Heart left ventricle (tissue), 16 donors: ENCODE data around the gene FOXK2. TPM values are rescaled to one million over a fixed set of nuclear protein-coding genes. Genes with fewer than 3 reads are reported as not detected.
"Not testable (repeated sequence)": the region's sequence is repeated elsewhere in the genome, so short reads cannot be mapped to it uniquely, and the experiment has no call there.

Source experiments
- ATAC-seq, 4 donors: fragments of 200-7000 bp; cut with Tn5 transposase; one replicate each; pipeline ENCODE4 v1.9.1; 2020 to 2022; ENCODE audit warnings: moderate library complexity in 4 of 4, mild to moderate bottlenecking in 3 of 4, moderate number of reproducible peaks in 1 of 4
- DNase-seq, 5 donors: peaks; one replicate each; pipeline ENCODE4 v3.0.0-alpha.2; 2020
- H3K27ac ChIP-seq, 12 donors: fragments of 200-600 bp; sonication (generic) in 4 of 12; one replicate each; pipeline versions ENCODE4 v1.5.0 to v1.8.0; 2016 to 2022; ENCODE audit warnings: mild to moderate bottlenecking in 2 of 12
- H3K27me3 ChIP-seq, 9 donors: fragments of 200-600 bp; sonication (generic) in 2 of 9; one replicate each; pipeline versions ENCODE4 v1.5.1 to v1.8.0; 2016 to 2022; ENCODE audit warnings: mild to moderate bottlenecking in 3 of 9
- H3K36me3 ChIP-seq, 9 donors: fragments of 200-600 bp; sonication (generic) in 2 of 9; one replicate each; pipeline versions ENCODE4 v1.5.0 to v1.8.0; 2018 to 2022; ENCODE audit warnings: mild to moderate bottlenecking in 2 of 9
- H3K4me1 ChIP-seq, 12 donors: fragments of 200-600 bp; sonication (generic) in 4 of 12; one replicate each; pipeline versions ENCODE4 v1.5.0 to v1.8.0; 2016 to 2022; ENCODE audit warnings: mild to moderate bottlenecking in 3 of 12
- H3K4me3 ChIP-seq, 12 donors: fragments of 200-600 bp; sonication (generic) in 4 of 12; one replicate each; pipeline versions ENCODE4 v1.5.0 to v1.8.0; 2017 to 2022; ENCODE audit warnings: mild to moderate bottlenecking in 9 of 12, moderate library complexity in 4 of 12
- H3K9me3 ChIP-seq, 12 donors: fragments of 200-600 bp; sonication (generic) in 4 of 12; one replicate each; pipeline versions ENCODE4 v1.5.0 to v1.8.0; 2016 to 2022; ENCODE audit warnings: mild to moderate bottlenecking in 1 of 12
- CTCF ChIP-seq, 12 donors: fragments of 200-600 bp; sonication (generic) in 4 of 12; IDR thresholded peaks; one replicate each; pipeline versions ENCODE4 v1.5.0 to v1.8.0; 2018 to 2022; ENCODE audit warnings: antibody characterized with exemption in 12 of 12, mild to moderate bottlenecking in 5 of 12
- POLR2A ChIP-seq, 2 donors: fragments of 450-650 bp; IDR thresholded peaks; one replicate each; pipeline ENCODE4 v1.6.1; 2017; ENCODE audit warnings: antibody characterized with exemption in 2 of 2, mild to moderate bottlenecking in 2 of 2, moderate library complexity in 2 of 2
- WGBS, 4 donors: extraction: QIAGEN DNeasy Blood & Tissue Kit in 2 of 4; methylation state at CpG; one replicate each; pipeline versions ENCODE4 v1.1.5 to v1.1.7; 2013 to 2018; 5-methylcytosine and 5-hydroxymethylcytosine counted together
- intact Hi-C, 10 donors: fragments of 100-400 bp; cut with DNase I; formaldehyde crosslinking; loops; one replicate each; pipeline versions ENCODE4 v1.11.1 to v1.14.2; 2022
- polyA plus RNA-seq, 2 donors: library from polyadenylated mRNA; stranded (reverse); fragments of 200-250 nt; gene quantifications; one replicate each; pipeline ENCODE4 v1.2.3, GENCODE V29; 2013
- total RNA-seq, 9 donors: library from RNA; depleted of rRNA in 2 of 9; stranded (reverse); fragments of >200 nt in 2 of 9; fragmentation: NEBNext Ultra II Directional in 3 of 9; extraction: Animal tissue kit (Norgen Biotek cat#: 25700) in 3 of 9; gene quantifications; one replicate each; pipeline versions ENCODE4 v1.1.0 to v1.2.4, GENCODE V29; 2016 to 2023
- donor health status: ischemic (EF 13 %, LVEDD 7.1; RV severe dilation, severe dysfunction).
- donor health status: healthy with polysubstance abuse.
- donor health status: DM: no; HTN: yes; CAD: no.
- donor health status: DM: no; HTN: no; CAD: no.
- donor health status: ischemic (EF 25% LVEDD 6.9; RV normal size, moderate dysfunction).
- donor health status: ischemic (EF 25% LVEDD 5.7; RV mildly dilated, moderate dysfunction).
- donor health status: healthy.
- donor health status: DM: yes; HTN: yes; CAD: no.
- donor health status: ischemic (EF 35%, LVEDD 5.7; RV mildly dilated, moderate dysfunction).
- donor health status: nonischemic (EF 11% LVEDD 7.7; RV severe dilation, severe dysfunction).
- donor health status: DM: yes; HTN: yes; CAD: no.
- donor health status: PGD.
- donor health status: ischemic (EF 29% LVEDD 5.4; RV normal size, mild dysfunction).
- donor health status: nonischemic (EF 23%, LVEDD 6.1; RV moderate dilation, normal function).

FOXK2 gene
- total and polyA plus RNA-seq, 11 donors: 15.6 to 77.0 (median 33.9) TPM

GRCh38 chr17:82561429-82562035 lies 42.0 kb downstream of the FOXK2 start:
- intact Hi-C loops: no loop called here
- peaks cover 0 to 57% (median 24%) of the 10 kb centered on the region in 12 donors for H3K4me1 ChIP-seq

GRCh38 chr17:82562718-82563220 lies 43.2 kb downstream of the FOXK2 start:
- H3K4me3 ChIP-seq, DNase-seq, H3K9me3 ChIP-seq, H3K27me3 ChIP-seq, intact Hi-C loops, ATAC-seq, H3K27ac ChIP-seq: not testable (repeated sequence)
- peaks cover 0 to 65% (median 27%) of the 10 kb centered on the region in 12 donors for H3K4me1 ChIP-seq
- WGBS, 4 donors: 88 to 94% (median 91%) methylated on average over 7 of the region's 7 CpGs
- H3K36me3 ChIP-seq: peaks cover 0 to 42% (median 22%) of the 10 kb centered on the region in 9 donors

More at GRCh38 chr17:82561429-82562035, 42.0 kb downstream of the FOXK2 start:
- DNase-seq: no peak
- H3K4me3 ChIP-seq: no peak overlapping the region
- H3K36me3 ChIP-seq: peaks cover 0 to 30% (median 14%) of the 10 kb centered on the region in 9 donors
- WGBS, 4 donors: 92 to 96% (median 95%) methylated on average over 23 to 31 of the region's 31 CpGs
- H3K9me3 ChIP-seq: no peaks in the 10 kb centered on the region
- peak in 2 of 4 donors; percentile 19 to 23 for ATAC-seq
- H3K27me3 ChIP-seq: no peaks in the 10 kb centered on the region
- TF ChIP-seq CTCF (IDR thresholded peaks at IDR 0.05) (no peak), POLR2A (IDR thresholded peaks at IDR 0.05) (no peak)
- no peak overlapping the region for H3K27ac ChIP-seq

- intact Hi-C loops: no loop called here
- no peak for TF ChIP-seq CTCF (IDR thresholded peaks at IDR 0.05)
- TF ChIP-seq POLR2A (IDR thresholded peaks at IDR 0.05): no peak
- no peaks in the 10 kb centered on the region for H3K27me3 ChIP-seq
- 88 to 93% (median 90%) methylated on average over 9 of the region's 9 CpGs for WGBS, 4 donors
- H3K36me3 ChIP-seq: peaks cover 0 to 48% (median 28%) of the 10 kb centered on the region in 9 donors
- ATAC-seq: no peak
- no peaks in the 10 kb centered on the region for H3K9me3 ChIP-seq
- no peak overlapping the region for H3K27ac ChIP-seq
- no peak overlapping the region for H3K4me3 ChIP-seq
- no peak for DNase-seq
- peaks cover 0 to 65% (median 32%) of the 10 kb centered on the region in 12 donors for H3K4me1 ChIP-seq
Measured at GRCh38 chr17:82563318-82563717, 43.8 kb downstream of the FOXK2 start.

GRCh38 chr17:82563745-82564144 lies 44.2 kb downstream of the FOXK2 start:
- H3K27ac ChIP-seq, H3K27me3 ChIP-seq, DNase-seq, intact Hi-C loops, H3K9me3 ChIP-seq, ATAC-seq, H3K4me3 ChIP-seq: not testable (repeated sequence)
- Histone ChIP-seq H3K4me1 (peaks cover 0 to 65% (median 36%) of the 10 kb centered on the region in 12 donors), H3K36me3 (peaks cover 0 to 50% (median 29%) of the 10 kb centered on the region in 9 donors)
- 92 to 97% (median 95%) methylated on average over 4 of the region's 4 CpGs for WGBS, 4 donors

GRCh38 chr17:82564241-82564640 lies 44.7 kb downstream of the FOXK2 start:
- H3K27me3 ChIP-seq: no peaks in the 10 kb centered on the region
- ATAC-seq (no peak), DNase-seq (no peak)
- WGBS, 4 donors: 78 to 91% (median 88%) methylated on average over 5 of the region's 5 CpGs
- no peak overlapping the region for H3K27ac ChIP-seq
- no peak overlapping the region for H3K4me3 ChIP-seq
- TF ChIP-seq POLR2A (IDR thresholded peaks at IDR 0.05) (no peak), CTCF (IDR thresholded peaks at IDR 0.05) (no peak)
- intact Hi-C loops: no loop called here
- H3K4me1 ChIP-seq: peaks cover 4 to 65% (median 40%) of the 10 kb centered on the region in 12 donors
- no peaks in the 10 kb centered on the region for H3K9me3 ChIP-seq
- peaks cover 0 to 55% (median 30%) of the 10 kb centered on the region in 9 donors for H3K36me3 ChIP-seq
